GM21360 (cell line): ENCODE results near the gene PIGL.
"Not testable (repeated sequence)": the region's sequence is repeated elsewhere in the genome, so short reads cannot be mapped to it uniquely, and the experiment has no call there.

ENCODE experiments used
- ATAC-seq: cut with Tn5 transposase; IDR thresholded peaks from one replicate; pipeline ENCODE4 v1.9.1; 2021; ENCODE audit warnings: mild to moderate bottlenecking, moderate library complexity; ENCODE audit not compliant: unreplicated experiment

Gene PIGL

GRCh38 chr17:16302856-16303255 is 85.8 kb downstream of the PIGL start:
- no peak for ATAC-seq

DNA sequence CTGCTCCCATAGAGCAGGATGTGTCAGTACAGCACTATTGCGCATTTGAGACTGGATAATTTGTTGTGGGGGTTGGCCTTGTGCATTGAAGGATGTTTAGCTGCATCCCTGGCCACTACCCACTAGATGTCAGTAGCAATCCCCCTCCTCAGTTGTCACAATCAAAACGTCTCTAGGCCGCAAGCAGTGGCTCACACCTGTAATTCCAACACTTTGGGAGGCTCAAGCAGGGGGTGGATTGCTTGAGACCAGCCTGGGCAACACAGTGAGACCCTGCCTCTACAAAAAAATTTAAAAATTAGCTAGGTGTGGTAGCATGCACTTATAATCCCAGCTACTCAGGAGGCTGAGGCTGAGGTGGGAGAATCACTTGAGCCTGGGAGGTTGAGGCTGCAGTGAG is 87.8 kb downstream of the PIGL start:
- ATAC-seq = no peak

DNA sequence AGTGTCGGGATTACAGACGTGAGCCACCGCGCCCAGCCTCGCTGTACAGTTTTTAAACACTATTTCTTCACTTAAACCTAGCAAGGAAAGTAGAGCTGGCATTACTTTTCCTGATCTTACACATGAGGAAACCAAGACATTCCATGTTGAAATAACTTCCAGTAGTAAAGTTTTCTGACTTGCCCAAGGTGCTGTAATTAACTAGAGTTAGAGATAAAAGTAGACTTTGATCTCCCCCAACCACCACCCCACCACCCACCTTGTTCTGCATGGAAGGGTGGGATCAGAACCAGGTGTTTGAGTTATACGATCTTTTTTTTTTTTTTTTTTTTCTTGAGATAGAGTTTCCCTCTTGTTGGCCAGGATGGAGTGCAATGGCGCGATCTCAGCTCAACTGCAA is 89.2 kb downstream of the PIGL start:
- ATAC-seq = no peak

- ATAC-seq = not testable (repeated sequence)
Observed at GRCh38 chr17:16312061-16312460, 95.1 kb downstream of the PIGL start.

DNA sequence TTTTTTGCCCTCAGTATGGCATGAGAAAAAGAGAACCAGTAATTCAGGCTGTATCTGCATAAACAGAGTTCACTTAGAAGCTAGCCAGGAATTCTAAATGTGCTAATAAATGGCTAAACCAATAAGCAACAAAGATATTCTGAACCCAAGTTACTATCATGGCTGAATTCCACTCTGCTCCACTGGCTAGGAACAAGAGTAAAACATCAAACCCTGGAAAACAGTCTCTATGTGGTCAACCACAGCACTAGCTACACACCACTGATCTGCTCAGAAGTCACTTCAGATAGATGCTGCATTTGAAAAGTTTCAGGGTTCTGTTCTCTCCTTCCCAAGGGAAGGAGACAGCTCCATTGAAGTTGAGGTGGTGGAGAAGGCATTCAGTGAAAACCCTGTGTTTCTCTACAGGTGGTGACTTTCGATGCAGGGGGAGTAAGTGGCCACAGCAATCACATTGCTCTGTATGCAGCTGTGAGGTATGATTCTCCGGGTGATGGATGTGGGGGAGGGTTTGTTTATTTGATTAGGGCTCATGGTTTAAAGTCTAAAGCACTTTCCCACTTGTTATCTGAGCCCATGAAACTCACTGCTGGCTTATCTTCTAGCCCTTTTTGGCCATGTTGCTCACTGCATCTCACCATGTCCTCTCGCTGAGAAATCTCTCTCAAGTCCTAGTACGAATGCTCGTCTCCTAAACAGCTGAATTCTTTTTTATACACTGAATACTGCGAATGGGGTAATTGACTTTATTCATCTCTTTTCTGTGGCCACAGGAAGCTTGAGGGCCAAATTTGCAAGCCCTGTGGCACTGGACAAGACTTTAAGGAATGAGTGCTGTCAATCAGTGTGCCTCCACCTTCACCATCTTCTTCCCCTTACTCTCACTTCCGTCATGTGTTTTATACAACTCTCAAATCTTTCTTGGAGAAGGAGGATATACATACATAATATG is 96.4 kb downstream of the PIGL start:
- no peak for ATAC-seq

- no peak for ATAC-seq
Observed at GRCh38 chr17:16314189-16314588, 97.2 kb downstream of the PIGL start.

DNA sequence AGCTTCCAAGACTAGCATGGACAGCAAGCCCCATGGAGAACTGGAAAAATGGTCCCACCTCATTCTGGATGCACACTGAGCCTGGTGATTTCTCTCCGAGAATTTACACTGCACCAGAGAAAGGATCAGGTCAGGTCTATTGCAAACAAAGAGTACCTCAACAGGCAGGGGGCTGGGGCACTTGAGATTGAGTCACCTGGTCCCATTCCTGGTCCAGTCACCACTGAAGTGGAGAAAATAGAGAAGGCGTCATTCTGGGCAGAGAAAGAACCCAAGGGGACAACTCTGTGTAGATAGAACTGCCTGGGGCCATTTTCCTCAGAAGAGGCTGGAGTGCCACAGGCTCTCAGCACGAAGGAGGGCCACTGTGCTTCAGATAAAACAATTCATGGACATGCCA is 97.8 kb downstream of the PIGL start:
- no peak for ATAC-seq

- ATAC-seq = no peak
Observed at GRCh38 chr17:16319969-16320368, 103.0 kb downstream of the PIGL start.

- ATAC-seq = no peak
Observed at GRCh38 chr17:16322636-16323035, 105.6 kb downstream of the PIGL start.

DNA sequence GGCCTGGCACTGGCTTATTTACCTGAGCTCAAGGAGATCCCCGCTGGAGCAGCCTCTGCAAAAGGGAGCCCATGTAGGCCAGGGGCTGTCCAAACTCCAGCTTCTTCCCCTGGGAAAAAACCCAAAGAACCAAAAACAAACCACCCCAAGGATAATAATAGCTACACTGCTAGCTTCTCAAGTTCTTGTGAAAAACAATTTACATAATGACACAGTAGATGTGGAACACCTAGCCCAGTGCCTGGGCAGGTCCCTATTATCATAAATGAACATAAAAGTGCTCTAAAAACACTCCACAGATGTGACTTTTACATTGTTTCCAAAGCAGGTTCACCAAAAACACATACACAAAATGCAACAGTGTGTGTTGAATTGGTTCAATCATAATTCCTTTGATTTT is 109.0 kb downstream of the PIGL start:
- no peak for ATAC-seq

- no peak for ATAC-seq
Observed at GRCh38 chr17:16327018-16327417, 110.0 kb downstream of the PIGL start.

DNA sequence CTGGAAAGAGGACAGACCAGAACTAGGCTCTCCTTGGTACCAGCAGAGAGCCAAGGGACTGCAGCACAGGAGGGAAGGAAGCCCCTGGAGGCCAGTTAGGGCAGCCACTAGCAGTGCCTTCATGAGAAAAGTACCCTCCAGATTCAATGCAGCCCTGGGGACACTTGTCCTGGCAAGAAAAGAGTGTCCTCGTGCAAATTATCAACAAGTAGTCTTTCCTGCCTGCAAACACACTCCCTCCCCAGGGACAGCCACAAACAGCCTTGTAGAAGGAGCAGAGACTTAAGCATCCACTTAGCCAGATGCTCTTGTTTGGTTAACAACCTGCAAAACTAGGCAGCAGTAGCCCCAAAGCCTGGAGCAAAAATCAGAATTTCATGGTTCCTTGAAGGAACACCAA is 112.0 kb downstream of the PIGL start:
- no peak for ATAC-seq

- ATAC-seq = no peak
Observed at GRCh38 chr17:16329519-16330271, 112.7 kb downstream of the PIGL start.

- no peak for ATAC-seq
Observed at GRCh38 chr17:16338391-16338790, 121.4 kb downstream of the PIGL start.

DNA sequence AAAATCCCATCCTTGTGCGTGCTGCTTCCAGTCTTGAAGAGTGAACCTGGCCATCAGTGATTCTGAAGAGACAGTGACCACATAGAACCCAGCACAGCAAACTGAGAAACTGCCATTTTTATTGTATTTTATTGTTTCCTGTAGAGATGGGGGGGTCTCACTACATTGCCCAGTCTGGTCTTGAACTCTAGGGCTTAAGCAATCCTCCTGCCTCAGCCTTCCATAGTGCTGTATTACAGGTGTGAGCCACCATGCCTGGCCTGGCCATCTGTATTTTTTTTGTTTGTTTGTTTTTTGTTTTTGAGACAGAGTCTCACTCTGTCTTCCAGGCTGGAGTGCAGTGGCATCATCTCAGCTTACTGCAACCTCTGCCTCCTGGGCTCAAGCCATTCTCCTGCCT is 122.4 kb downstream of the PIGL start:
- ATAC-seq = no peak

GRCh38 chr17:16339959-16340358 is 122.9 kb downstream of the PIGL start:
- ATAC-seq = no peak

DNA sequence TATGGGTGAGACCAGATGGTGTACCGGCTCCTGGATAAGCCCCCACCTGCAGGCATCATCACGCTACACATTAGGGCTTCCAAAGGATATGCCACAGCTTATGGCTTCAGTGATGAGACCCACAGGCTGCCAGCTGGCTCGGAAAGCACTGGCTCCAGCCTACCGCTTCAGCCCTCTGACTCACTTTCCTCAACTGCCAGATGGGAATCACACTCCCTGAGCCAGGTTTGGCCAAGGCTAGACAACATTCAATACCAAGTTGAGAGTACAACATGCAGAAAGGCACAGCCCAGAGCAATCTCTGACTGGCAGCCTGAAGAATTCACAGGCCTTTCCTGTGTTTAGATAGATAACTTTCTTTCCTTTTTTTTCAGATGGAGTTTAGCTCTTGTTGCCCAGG is 126.0 kb downstream of the PIGL start:
- no peak for ATAC-seq

- no peak for ATAC-seq
Observed at GRCh38 chr17:16343569-16343968, 126.6 kb downstream of the PIGL start.

DNA sequence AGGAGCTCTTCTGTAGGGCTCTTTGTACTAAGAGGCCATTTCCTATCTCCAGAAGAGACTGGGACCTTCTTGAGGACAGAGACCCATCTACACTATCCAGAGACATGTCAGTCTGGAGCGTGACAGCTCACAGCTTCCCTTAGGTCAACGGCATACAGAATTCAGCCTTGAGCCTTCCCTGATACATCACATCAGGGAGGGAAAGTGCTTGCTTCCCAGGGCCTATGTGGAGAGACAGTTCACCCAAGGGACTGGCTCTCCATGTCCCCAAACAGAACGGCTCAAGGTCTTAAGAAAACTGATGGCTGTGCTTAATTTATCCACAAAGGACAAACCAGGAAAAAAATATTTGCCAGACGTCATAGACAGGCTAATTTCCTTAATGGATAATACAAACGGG is 128.6 kb downstream of the PIGL start:
- no peak for ATAC-seq

GRCh38 chr17:16346721-16347271 is 129.8 kb downstream of the PIGL start:
- ATAC-seq = no peak

GRCh38 chr17:16348586-16348985 is 131.6 kb downstream of the PIGL start:
- ATAC-seq = no peak

GRCh38 chr17:16349431-16349830 is 132.4 kb downstream of the PIGL start:
- ATAC-seq = no peak
